ENCODE results near the gene OR10H1. TPM values are rescaled to one million over a fixed set of nuclear protein-coding genes. Genes with fewer than 3 reads are reported as not detected.

The OR10H1 gene
- total RNA-seq: not detected in 2 replicates

GRCh38 chr19:15815306-15815705, at the start of gene OR10H1:
TSS of gene OR10H1 (minus strand) at chr19:15815664. CDS start at chr19:15808037, 7,627 bp downstream.

GRCh38 chr19:15787611-15788155, 27.8 kb downstream of the OR10H1 start, which contains the start of gene OR10H5:
TSS of gene OR10H5 (plus strand) at chr19:15787661. CDS start at chr19:15794049, 6,388 bp downstream.

Other genes starting within 250 kb of the OR10H1 start
- not detected in 2 replicates for gene CYP4F8, start 200.4 kb downstream of the OR10H1 start, total RNA-seq
- gene CYP4F3, start 174.8 kb downstream of the OR10H1 start, total RNA-seq: not detected in 2 replicates
- not detected in 2 replicates for gene CYP4F12, start 142.6 kb downstream of the OR10H1 start, total RNA-seq
- not detected in 2 replicates for gene OR10H2, start 87.6 kb downstream of the OR10H1 start, total RNA-seq
- not detected in 2 replicates for gene OR10H3, start 77.7 kb downstream of the OR10H1 start, total RNA-seq
- not detected in 2 replicates for gene OR10H5, start 28.0 kb downstream of the OR10H1 start, total RNA-seq
- gene CYP4F2, start 82.4 kb upstream of the OR10H1 start, total RNA-seq: not detected in 2 replicates
- not detected in 2 replicates for gene CYP4F11, start 118.9 kb upstream of the OR10H1 start, total RNA-seq
- not detected in 2 replicates for gene OR10H4, start 133.3 kb upstream of the OR10H1 start, total RNA-seq